Fibroblast of upper back skin (primary cell): Measurements from ENCODE around the gene PEX13.
"Not testable (repeated sequence)": the region's sequence is repeated elsewhere in the genome, so short reads cannot be mapped to it uniquely, and the experiment has no call there.

Experiments used
- DNase-seq: peaks from one replicate; pipeline ENCODE4 v3.0.0-alpha.2; 2013

Gene PEX13

DNA sequence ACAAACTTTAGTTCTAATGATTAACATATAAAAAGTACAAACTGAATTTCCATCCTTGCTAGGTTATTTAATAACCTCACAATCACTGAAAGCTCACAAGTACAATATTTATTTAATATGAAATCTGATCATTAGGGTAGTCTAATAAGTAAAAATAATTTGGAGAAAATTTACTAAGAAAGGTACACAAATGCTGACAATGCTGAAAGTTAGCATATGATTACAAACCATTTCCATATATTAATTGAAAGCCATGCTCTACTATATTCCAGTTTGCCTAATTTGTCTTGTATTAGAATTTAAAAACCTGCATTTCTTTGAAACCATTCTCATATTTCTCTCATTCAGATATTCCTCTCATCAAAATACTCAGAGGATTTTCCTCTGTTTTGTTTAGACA, 8.2 kb upstream of the PEX13 start:
- DNase-seq = no peak

DNA sequence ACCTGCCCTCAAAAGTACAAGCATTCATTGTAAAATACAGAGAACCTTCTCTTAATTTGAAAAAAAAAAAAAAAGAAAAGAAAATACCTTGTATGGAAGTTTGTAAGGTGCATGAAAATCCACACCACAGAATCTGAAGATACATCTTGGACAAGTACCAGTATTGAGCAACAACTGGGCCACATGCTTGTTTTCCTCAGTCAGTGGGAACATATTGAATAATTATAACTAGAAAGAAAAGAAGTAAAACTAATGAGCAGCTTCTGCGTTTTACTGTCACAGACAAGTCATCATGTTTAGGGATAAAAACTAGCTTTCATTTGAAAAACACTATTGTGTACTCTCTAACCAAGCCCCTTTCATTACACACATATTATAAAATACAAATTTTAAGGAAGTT, 5.8 kb upstream of the PEX13 start:
- DNase-seq = peak; percentile 44

- DNase-seq = peak; percentile 87
Measured at GRCh38 chr2:61012303-61012702, 5.2 kb upstream of the PEX13 start.

DNA sequence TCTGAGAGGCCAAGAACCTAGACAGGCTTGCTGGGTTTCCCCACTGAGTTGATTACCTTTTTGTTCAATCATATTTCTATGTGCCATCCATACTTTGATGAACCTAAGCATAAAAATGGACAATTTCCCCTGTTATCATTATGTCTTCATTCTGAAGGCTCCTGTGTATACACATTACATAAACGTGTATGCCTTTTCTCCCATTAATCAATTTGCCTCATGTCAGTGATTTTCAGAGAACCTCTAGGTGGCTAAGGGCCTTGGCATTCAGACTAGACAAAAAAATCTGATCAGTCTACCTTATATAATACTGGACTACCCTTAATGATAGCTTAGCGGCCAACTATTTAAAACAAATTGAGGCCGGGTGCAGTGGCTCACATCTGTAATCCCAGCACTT, 4.1 kb upstream of the PEX13 start:
- DNase-seq = no peak

DNA sequence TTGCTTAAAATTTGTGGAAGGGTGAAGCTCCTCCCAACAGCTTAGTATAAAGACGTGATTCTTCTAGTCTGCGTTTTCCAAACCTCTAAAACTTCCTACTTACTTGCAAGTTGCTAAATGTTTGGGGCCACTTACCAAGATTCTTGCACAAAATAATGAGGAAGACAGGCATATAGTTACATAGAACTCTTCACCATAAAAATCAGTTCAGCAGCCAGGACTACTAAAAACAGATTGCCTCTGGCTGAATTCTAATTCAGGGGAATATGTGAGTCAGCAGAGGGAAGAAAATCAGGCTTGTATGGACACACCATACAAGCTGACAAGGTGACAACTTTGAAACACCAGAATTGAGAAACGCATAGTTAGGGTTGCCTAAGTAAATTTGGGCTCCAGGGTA, 2.8 kb upstream of the PEX13 start:
- no peak for DNase-seq

- no peak for DNase-seq
Measured at GRCh38 chr2:61015976-61016375, 1.5 kb upstream of the PEX13 start.

GRCh38 chr2:61016392-61017002, 1.0 kb upstream of the PEX13 start:
- no peak for DNase-seq

- DNase-seq = peak; percentile 65
Measured at GRCh38 chr2:61017003-61017555, 441 bp upstream of the PEX13 start.

DNA sequence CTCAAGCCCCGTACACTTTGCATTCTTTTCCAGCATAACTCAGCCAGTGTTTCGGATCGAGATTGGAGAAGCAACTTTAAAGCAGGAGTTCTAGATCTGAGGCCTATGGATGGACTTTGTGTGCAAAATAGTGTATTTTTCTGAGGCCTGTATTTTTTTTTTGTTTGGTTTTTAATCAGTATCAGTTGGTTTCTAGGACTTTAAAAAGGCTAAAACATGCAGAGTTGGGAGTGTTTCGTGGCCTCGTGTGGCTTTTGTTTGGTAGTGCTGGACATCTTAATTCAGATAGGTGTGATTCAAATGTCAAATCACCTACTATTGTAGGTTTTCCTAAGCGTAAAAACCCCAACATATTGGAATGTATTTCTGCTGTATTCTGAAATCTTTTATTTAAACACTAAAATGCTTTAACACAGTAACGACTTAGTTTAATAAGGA, 817 bp downstream of the PEX13 start:
- DNase-seq = no peak

- DNase-seq = no peak
Measured at GRCh38 chr2:61018798-61019197, 1.3 kb downstream of the PEX13 start.

DNA sequence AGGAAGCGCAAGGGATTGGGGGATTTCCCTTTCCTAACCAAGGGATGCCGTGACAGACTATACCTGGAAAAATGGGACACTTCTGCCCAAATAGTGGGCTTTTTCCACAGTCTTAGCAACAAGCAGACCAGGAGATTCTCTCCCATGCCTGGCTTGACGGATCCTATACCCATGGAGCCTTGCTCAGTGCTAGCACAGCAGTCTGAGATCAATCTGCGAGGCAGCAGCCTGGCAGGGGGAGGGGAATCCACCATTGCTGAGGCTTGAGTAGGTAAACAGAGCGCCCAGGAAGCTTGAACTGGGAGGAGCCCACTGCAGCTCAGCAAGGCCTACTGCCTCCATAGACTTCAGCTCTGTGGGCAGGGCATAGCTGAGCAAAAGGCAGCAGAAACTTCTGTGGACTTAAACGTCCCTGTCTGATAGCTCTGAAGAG, 3.7 kb downstream of the PEX13 start:
- DNase-seq = no peak

GRCh38 chr2:61023670-61024069, 6.2 kb downstream of the PEX13 start:
- DNase-seq = no peak

DNA sequence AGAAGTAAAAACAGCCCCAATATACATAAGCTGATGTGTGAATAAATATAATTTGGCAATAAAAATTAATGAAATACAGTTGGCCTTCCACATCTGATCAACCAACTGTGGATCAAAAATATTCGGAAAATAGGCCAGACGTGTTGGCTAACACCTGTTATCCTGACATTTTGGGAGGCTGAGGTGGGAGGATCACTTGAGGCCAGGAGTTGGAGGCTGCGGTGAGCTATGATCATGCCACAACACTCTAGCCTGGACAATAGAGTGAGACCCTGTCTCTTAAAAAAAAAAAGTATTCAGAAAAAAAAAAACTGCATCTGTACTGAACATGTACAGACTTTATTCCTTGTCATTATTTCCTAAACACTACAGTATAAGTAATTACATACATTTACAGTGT, 12.0 kb downstream of the PEX13 start:
- DNase-seq = no peak

- not testable (repeated sequence) for DNase-seq
Measured at GRCh38 chr2:61034592-61034991, 17.1 kb downstream of the PEX13 start.

DNA sequence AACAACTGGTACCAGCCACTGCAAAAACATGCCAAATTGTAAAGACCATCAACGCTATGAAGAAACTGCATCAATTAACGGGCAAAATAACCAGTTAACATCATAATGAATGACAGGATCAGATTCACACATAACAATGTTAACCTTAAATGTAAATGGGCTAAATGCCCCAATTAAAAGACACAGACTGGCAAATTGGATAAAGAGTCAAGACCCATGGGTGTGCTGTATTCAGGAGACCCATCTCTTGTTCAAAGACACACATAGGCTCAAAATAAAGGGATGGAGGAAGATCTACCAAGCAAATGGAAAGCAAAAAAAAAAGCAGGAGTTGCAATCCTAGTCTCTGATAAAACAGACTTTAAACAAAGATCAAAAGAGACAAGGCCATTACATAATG, 19.1 kb downstream of the PEX13 start:
- DNase-seq = not testable (repeated sequence)

GRCh38 chr2:61042807-61043206, 25.3 kb downstream of the PEX13 start:
- DNase-seq = no peak

DNA sequence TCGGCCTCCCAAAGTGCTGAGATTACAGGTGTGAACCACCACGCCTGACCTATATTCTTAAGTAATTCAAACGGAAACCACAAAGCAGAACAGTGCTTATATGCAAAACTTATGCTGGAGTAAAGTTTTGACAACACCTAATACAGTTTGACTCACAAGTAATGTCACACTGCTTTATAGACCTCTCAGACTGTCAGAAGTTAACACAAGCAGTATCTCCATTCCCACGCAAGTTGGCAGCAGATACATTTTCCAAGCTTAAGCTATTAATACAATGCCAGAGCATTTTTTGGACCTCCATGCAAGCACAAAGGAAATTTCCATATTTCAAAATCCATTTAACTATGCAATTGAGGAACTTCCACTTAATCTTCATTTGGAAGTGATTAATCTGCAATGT, 27.1 kb downstream of the PEX13 start:
- DNase-seq = no peak

- no peak for DNase-seq
Measured at GRCh38 chr2:61045226-61045625, 27.7 kb downstream of the PEX13 start.

DNA sequence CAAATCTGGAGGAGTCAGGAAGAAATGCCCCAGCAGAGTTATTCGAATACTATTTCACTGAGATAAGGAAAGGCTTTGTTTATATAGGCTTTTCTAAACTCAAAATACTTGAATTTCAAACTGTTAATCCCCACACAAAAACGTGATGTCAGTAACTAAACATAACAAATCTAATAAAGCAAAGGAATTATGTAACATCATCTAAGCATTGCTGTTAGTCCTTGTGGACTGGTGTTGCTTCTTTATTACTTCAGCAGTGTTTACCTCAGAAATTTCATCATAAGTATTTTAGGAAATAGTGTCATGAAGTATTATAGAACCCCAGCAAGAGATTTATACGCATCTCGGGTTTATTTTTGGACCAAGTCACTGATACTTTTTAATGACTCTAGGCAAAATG, 28.5 kb downstream of the PEX13 start:
- no peak for DNase-seq

GRCh38 chr2:61055557-61055956, 38.0 kb downstream of the PEX13 start:
- no peak for DNase-seq

GRCh38 chr2:61057562-61057961, 40.0 kb downstream of the PEX13 start:
- no peak for DNase-seq

DNA sequence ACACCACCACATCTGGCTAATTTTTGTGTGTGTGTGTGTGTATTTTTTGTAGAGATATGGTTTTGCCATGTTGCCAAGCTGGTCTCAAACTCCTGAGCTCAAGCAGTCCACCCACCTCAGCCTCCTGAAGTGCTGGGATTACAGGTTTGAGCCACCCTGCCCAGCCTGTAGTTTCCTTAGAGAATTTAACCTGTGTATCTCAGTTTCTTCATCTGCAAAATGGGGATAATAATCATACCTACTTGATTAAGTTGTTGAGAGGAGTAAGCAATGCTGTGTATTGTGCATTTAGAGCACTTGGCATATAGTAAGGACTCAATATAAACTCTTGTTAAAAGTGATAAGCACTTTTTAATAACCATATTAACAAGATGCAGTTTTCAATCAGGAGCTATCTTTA, 41.9 kb downstream of the PEX13 start:
- DNase-seq = no peak

- peak; percentile 77 for DNase-seq
Measured at GRCh38 chr2:61065714-61066709, 48.5 kb downstream of the PEX13 start, which contains the start of gene SANBR. Gene SANBR (plus strand): TSS chr2:61065871. CDS start chr2:61070351, 4,480 bp downstream.

GRCh38 chr2:61074100-61074499, 56.6 kb downstream of the PEX13 start:
- DNase-seq = no peak
